Measurements from ENCODE around the gene PSG1. TPM values are rescaled to one million over a fixed set of nuclear protein-coding genes. Genes with fewer than 3 reads are reported as not detected.
"Not testable (repeated sequence)": the region's sequence is repeated elsewhere in the genome, so short reads cannot be mapped to it uniquely, and the experiment has no call there.

The PSG1 gene
- total RNA-seq (2012; rRNA removed): 0.22 and 1.5 TPM in 2 replicates

DNA sequence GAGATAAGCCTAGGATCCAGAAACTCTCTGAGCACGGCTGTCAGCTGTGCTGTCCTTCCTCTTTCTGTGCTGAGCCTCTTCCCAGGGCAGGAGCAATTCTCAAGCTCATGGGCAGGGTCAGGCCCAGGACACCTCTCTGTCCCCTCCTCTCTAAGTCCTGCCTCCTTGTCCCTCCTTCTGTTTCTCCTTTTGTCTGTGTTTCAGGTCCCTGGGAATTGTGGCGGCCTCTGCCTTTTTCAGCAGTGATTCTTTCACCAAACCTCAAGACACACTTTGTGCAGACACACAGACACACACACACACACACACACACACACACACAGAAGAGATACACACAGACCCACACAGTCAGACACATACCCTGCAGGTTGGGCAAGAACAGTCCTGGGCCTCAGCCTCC is at the start of gene PSG1:
TSS of gene PSG1 (minus strand) at position 101 of the 400 bp plus-strand sequence. CDS start 132 bp downstream, outside the sequence.
- Histone ChIP-seq H3K27me3 (ENCODE audit: control insufficient read depth, insufficient read depth, low read length) (no peaks in the 10 kb centered on the region), H3K36me3 (ENCODE audit: insufficient read depth, low read length) (no peaks in the 10 kb centered on the region), H3K4me3 (ENCODE audit: low read length) (no peak within 1 kb of the TSS), H3K4me2 (ENCODE audit: low read length) (no peak within 1 kb of the TSS), H3K9ac (ENCODE audit: low read depth, low read length) (no peak within 1 kb of the TSS), H3K9me3 (replicated peaks; ENCODE audit: low read length) (no peaks in the 10 kb centered on the region), H3K4me1 (ENCODE audit: control insufficient read depth, insufficient read depth, low read length) (peaks cover 37% of the 10 kb centered on the region)

DNA sequence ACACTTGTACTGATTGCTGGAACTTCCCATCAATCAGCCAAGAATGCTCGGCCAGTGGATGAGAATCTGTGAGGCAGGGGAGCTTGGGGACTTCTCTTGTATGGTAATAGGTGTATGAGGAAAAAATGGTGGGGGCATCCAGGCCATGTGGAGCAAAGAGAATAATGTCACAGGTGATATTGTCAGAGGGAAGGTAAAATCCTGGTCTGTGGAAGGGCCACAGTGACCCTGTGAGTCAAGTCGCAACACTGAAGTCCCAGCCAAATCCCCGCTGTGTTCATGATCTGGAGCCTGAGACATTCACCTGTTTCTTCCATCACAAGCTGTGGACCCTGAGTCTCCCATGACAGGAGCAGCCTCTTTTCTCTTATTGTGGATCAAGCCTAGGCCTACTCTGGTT is 49.4 kb upstream of the PSG1 start:
- Histone ChIP-seq H3K4me3 (ENCODE audit: low read length) (no peak overlapping the region), H3K4me2 (ENCODE audit: low read length) (no peak overlapping the region), H3K27me3 (ENCODE audit: control insufficient read depth, insufficient read depth, low read length) (peaks cover 28% of the 10 kb centered on the region), H3K36me3 (ENCODE audit: insufficient read depth, low read length) (no peaks in the 10 kb centered on the region), H3K9me3 (replicated peaks; ENCODE audit: low read length) (no peaks in the 10 kb centered on the region), H3K9ac (ENCODE audit: low read depth, low read length) (no peak overlapping the region), H3K4me1 (ENCODE audit: control insufficient read depth, insufficient read depth, low read length) (peaks cover 18% of the 10 kb centered on the region)

DNA sequence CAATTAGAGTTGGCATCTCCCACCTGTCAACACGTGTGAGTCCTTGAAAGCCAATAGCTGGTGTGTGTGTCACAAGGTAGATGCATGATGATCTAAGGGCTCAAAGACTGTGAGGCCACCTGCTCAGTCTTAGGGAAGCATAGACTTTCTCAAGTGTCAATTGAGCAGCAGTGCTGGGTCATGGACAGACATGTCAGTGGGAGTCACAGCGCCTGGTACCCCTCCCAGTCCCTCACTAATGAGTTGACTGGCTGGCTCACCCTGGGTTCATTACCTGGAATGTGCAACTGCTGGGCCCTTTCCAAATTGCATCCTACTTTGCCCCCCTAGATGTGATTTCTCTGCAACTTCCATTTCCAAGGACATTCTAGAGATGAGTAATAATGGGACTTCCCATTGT is 47.3 kb upstream of the PSG1 start:
- no peak overlapping the region for H3K9ac ChIP-seq (ENCODE audit: low read depth, low read length)
- H3K9me3 ChIP-seq (replicated peaks; ENCODE audit: low read length): no peaks in the 10 kb centered on the region
- no peaks in the 10 kb centered on the region for H3K36me3 ChIP-seq (ENCODE audit: insufficient read depth, low read length)
- peaks cover 28% of the 10 kb centered on the region for H3K27me3 ChIP-seq (ENCODE audit: control insufficient read depth, insufficient read depth, low read length)
- no peak overlapping the region for H3K4me3 ChIP-seq (ENCODE audit: low read length)
- peaks cover 1% of the 10 kb centered on the region for H3K4me1 ChIP-seq (ENCODE audit: control insufficient read depth, insufficient read depth, low read length)
- no peak overlapping the region for H3K4me2 ChIP-seq (ENCODE audit: low read length)

DNA sequence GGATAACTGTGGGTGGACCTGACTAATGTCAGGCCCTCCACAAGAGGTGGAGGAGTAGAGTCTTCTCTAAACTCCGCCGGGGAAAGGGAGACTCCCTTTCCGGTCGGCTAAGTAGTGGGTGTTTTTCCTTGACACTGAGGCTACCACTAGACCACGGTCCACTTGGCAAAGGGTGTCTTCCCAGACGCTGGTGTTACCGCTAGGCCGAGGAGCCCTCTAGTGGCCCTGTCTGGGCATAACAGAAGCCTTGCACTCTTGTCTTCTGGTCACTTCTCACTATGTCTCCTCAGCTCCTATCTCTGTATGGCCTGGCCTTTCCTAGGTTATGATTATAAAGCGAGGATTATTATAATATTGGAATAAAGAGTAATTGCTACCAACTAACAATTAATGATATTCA is 43.6 kb upstream of the PSG1 start:
- H3K9ac ChIP-seq (ENCODE audit: low read depth, low read length); H3K4me3 ChIP-seq (ENCODE audit: low read length); H3K4me1 ChIP-seq (ENCODE audit: control insufficient read depth, insufficient read depth, low read length); H3K36me3 ChIP-seq (ENCODE audit: insufficient read depth, low read length); H3K4me2 ChIP-seq (ENCODE audit: low read length); H3K9me3 ChIP-seq (replicated peaks; ENCODE audit: low read length): not testable (repeated sequence)
- peaks cover 15% of the 10 kb centered on the region for H3K27me3 ChIP-seq (ENCODE audit: control insufficient read depth, insufficient read depth, low read length)

- not testable (repeated sequence) for H3K4me3 ChIP-seq (ENCODE audit: low read length); H3K4me2 ChIP-seq (ENCODE audit: low read length); H3K9me3 ChIP-seq (replicated peaks; ENCODE audit: low read length); H3K9ac ChIP-seq (ENCODE audit: low read depth, low read length); H3K27me3 ChIP-seq (ENCODE audit: control insufficient read depth, insufficient read depth, low read length); H3K4me1 ChIP-seq (ENCODE audit: control insufficient read depth, insufficient read depth, low read length); H3K36me3 ChIP-seq (ENCODE audit: insufficient read depth, low read length)
Observed at GRCh38 chr19:42920971-42921370, 41.5 kb upstream of the PSG1 start.

- no peak overlapping the region for H3K4me2 ChIP-seq (ENCODE audit: low read length)
- no peaks in the 10 kb centered on the region for H3K36me3 ChIP-seq (ENCODE audit: insufficient read depth, low read length)
- H3K9me3 ChIP-seq (replicated peaks; ENCODE audit: low read length): no peaks in the 10 kb centered on the region
- H3K4me1 ChIP-seq (ENCODE audit: control insufficient read depth, insufficient read depth, low read length): peaks cover 5% of the 10 kb centered on the region
- H3K4me3 ChIP-seq (ENCODE audit: low read length): no peak overlapping the region
- no peak overlapping the region for H3K9ac ChIP-seq (ENCODE audit: low read depth, low read length)
- H3K27me3 ChIP-seq (ENCODE audit: control insufficient read depth, insufficient read depth, low read length): no peaks in the 10 kb centered on the region
Observed at GRCh38 chr19:42919757-42920079, 40.2 kb upstream of the PSG1 start.

DNA sequence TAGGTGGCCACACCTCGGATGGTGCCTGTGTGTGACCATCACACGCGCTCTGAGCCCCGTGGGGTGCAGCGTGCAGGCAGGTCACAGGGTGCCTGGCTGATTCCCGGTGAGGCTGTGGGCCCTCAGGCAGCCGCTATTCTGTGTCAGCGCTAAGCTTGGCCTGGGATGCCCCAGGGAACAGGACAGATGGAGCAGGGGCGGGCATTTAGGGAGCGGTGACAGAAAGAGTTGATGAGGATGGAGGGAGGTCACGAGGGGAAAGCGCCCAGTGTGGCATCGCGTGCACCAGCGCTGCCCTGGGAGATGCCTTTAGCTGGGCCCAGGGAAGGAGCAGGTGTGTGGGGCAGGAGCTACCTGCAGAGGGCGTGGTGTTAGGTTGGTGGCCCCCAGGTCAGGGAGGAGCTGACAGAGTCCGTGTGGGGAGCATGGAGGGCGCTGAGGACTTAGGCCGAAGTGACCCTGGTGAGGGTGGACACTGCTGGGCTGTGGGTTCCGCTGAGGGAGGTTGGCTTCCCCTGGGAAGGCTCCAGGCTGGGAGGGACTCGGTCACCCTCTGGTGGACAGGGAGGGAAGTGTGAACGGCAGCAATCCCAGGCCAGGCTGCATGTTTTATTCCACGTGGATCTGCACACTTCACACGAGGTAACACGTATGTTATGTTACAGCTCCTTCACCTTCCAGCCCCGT is 39.7 kb upstream of the PSG1 start:
- H3K36me3 ChIP-seq (ENCODE audit: insufficient read depth, low read length); H3K9me3 ChIP-seq (replicated peaks; ENCODE audit: low read length); H3K4me2 ChIP-seq (ENCODE audit: low read length); H3K9ac ChIP-seq (ENCODE audit: low read depth, low read length); H3K4me3 ChIP-seq (ENCODE audit: low read length); H3K4me1 ChIP-seq (ENCODE audit: control insufficient read depth, insufficient read depth, low read length); H3K27me3 ChIP-seq (ENCODE audit: control insufficient read depth, insufficient read depth, low read length): not testable (repeated sequence)

DNA sequence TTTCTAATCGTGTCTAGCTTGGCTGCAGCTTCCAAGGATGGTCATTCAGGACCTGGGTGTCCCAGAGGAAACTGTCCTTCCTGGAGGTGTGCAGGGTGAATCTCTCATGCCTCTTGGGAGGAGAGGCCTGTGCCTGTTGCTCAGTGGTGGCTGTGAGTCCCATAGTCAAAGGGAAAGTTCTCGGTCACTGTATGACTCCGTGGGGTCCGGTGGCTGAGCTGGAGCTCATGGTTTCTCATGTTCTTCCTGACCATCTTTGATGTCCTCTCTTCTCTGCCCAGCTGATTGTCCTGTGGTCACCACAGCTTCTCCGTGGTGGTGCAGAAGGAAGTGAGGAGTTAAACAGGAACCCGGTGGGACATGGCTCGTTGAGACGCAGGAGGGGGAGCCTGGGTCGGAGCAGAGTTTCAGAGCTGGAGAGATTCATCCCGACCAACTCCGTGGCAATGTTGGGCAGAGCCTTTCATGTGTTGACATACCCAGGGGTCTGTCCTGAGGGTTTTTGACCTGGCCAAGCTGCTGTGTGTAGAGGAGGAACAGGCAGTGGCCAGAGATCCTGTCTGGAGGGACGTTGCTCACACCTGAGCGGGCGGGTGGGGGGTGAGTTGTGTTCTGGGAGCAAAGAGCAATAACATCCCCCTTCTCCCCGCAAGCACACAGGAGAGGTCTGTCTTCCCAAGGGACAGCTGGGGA is 39.0 kb upstream of the PSG1 start:
- H3K4me2 ChIP-seq (ENCODE audit: low read length); H3K36me3 ChIP-seq (ENCODE audit: insufficient read depth, low read length); H3K9ac ChIP-seq (ENCODE audit: low read depth, low read length); H3K4me1 ChIP-seq (ENCODE audit: control insufficient read depth, insufficient read depth, low read length); H3K9me3 ChIP-seq (replicated peaks; ENCODE audit: low read length); H3K4me3 ChIP-seq (ENCODE audit: low read length); H3K27me3 ChIP-seq (ENCODE audit: control insufficient read depth, insufficient read depth, low read length): not testable (repeated sequence)

DNA sequence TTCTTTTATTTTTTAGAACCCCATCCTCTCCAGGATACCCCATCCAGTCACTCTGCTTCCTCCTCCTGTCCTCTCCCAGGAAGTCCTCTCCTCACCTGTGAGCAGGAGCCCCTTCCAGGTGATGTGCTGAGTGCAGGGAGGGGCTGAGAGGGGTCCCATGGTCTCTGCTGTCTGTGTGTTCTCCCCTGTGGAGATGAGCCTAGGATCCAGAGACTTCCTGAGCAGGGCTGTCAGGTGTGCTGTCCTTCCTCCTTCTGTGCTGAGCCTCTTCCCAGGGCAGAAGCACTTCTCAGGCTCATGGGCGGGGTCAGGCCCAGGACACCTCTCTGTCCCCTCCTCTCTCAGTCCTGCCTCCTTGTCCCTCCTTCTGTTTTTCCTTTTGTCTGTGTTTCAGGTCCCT is 38.1 kb upstream of the PSG1 start, which contains the start of gene PSG6:
TSS of gene PSG6 (minus strand) at position 261 of the 400 bp plus-strand sequence. CDS start at position 159, 102 bp downstream.
- not testable (repeated sequence) for H3K36me3 ChIP-seq (ENCODE audit: insufficient read depth, low read length); H3K9ac ChIP-seq (ENCODE audit: low read depth, low read length); H3K27me3 ChIP-seq (ENCODE audit: control insufficient read depth, insufficient read depth, low read length); H3K4me1 ChIP-seq (ENCODE audit: control insufficient read depth, insufficient read depth, low read length); H3K4me3 ChIP-seq (ENCODE audit: low read length); H3K4me2 ChIP-seq (ENCODE audit: low read length); H3K9me3 ChIP-seq (replicated peaks; ENCODE audit: low read length)

GRCh38 chr19:42916931-42917330 is 37.4 kb upstream of the PSG1 start:
- H3K36me3 ChIP-seq (ENCODE audit: insufficient read depth, low read length); H3K4me1 ChIP-seq (ENCODE audit: control insufficient read depth, insufficient read depth, low read length); H3K27me3 ChIP-seq (ENCODE audit: control insufficient read depth, insufficient read depth, low read length); H3K9me3 ChIP-seq (replicated peaks; ENCODE audit: low read length); H3K4me2 ChIP-seq (ENCODE audit: low read length); H3K4me3 ChIP-seq (ENCODE audit: low read length); H3K9ac ChIP-seq (ENCODE audit: low read depth, low read length): not testable (repeated sequence)

- H3K4me1 ChIP-seq (ENCODE audit: control insufficient read depth, insufficient read depth, low read length): not testable (repeated sequence)
Observed at GRCh38 chr19:42913516-42913915, 34.0 kb upstream of the PSG1 start.

GRCh38 chr19:42912941-42913340 is 33.4 kb upstream of the PSG1 start:
- not testable (repeated sequence) for H3K9ac ChIP-seq (ENCODE audit: low read depth, low read length)

More at GRCh38 chr19:42913516-42913915, 34.0 kb upstream of the PSG1 start:
- not testable (repeated sequence) for H3K4me3 ChIP-seq (ENCODE audit: low read length); H3K27me3 ChIP-seq (ENCODE audit: control insufficient read depth, insufficient read depth, low read length); H3K9me3 ChIP-seq (replicated peaks; ENCODE audit: low read length); H3K36me3 ChIP-seq (ENCODE audit: insufficient read depth, low read length); H3K9ac ChIP-seq (ENCODE audit: low read depth, low read length); H3K4me2 ChIP-seq (ENCODE audit: low read length)

More at GRCh38 chr19:42912941-42913340, 33.4 kb upstream of the PSG1 start:
- not testable (repeated sequence) for H3K27me3 ChIP-seq (ENCODE audit: control insufficient read depth, insufficient read depth, low read length); H3K4me2 ChIP-seq (ENCODE audit: low read length); H3K36me3 ChIP-seq (ENCODE audit: insufficient read depth, low read length); H3K9me3 ChIP-seq (replicated peaks; ENCODE audit: low read length); H3K4me3 ChIP-seq (ENCODE audit: low read length); H3K4me1 ChIP-seq (ENCODE audit: control insufficient read depth, insufficient read depth, low read length)
